ENCODE measurements around the gene ABCC1.

GRCh38 chr16:15913046-15913698 lies 36.2 kb upstream of the ABCC1 start:
- TF ChIP-seq RCOR1 (IDR thresholded peaks at IDR 0.05; ENCODE audit: low read length), result no peak
- no peak for TF ChIP-seq CTCF (IDR thresholded peaks at IDR 0.05)
- TF ChIP-seq FOXM1 (IDR thresholded peaks at IDR 0.05; ENCODE audit: low read depth), result no peak
- TF ChIP-seq MXI1 (IDR thresholded peaks at IDR 0.05; ENCODE audit: low read depth, low read length), result no peak
- TF ChIP-seq, protein P1, sequence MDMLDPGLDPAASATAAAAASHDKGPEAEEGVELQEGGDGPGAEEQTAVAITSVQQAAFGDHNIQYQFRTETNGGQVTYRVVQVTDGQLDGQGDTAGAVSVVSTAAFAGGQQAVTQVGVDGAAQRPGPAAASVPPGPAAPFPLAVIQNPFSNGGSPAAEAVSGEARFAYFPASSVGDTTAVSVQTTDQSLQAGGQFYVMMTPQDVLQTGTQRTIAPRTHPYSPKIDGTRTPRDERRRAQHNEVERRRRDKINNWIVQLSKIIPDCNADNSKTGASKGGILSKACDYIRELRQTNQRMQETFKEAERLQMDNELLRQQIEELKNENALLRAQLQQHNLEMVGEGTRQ (IDR thresholded peaks at IDR 0.05; ENCODE audit: borderline replicate concordance, low read depth, low read length), result no peak
- no peak for TF ChIP-seq TCF12 (IDR thresholded peaks at IDR 0.05)
- no peak for TF ChIP-seq POLR2AphosphoS5 (IDR thresholded peaks at IDR 0.05; ENCODE audit: low read depth, low read length)
- no peak for TF ChIP-seq NFIC (IDR thresholded peaks at IDR 0.05; ENCODE audit: borderline replicate concordance)
- no peak for TF ChIP-seq EZH2phosphoT487 (IDR thresholded peaks at IDR 0.05; ENCODE audit: borderline replicate concordance, low read depth)
- TF ChIP-seq TAF1 (IDR thresholded peaks at IDR 0.05; ENCODE audit: borderline replicate concordance, low read depth, low read length), result no peak
- no peak for TF ChIP-seq REST (IDR thresholded peaks at IDR 0.05; ENCODE audit: low read depth, low read length)
- TF ChIP-seq EP300 (IDR thresholded peaks at IDR 0.05; ENCODE audit: borderline replicate concordance in 1 of 2, low read depth in 1 of 2, low read length in 1 of 2), result no peak

All from SK-N-SH (cell line).